ENCODE measurements around the gene PTPN9.

GRCh38 chr15:75597667-75598341 lies 18.7 kb upstream of the PTPN9 start:
- no peak for TF ChIP-seq CTCF (IDR thresholded peaks at IDR 0.05; ENCODE audit: insufficient read depth, low read length, poor library complexity, severe bottlenecking)
- no peak for TF ChIP-seq EZH2phosphoT487 (conservative IDR thresholded peaks at IDR 0.05; ENCODE audit: low read length)

Data from SU-DHL-6 (cell line).